ENCODE measurements around the gene ZG16.

The ZG16 gene

GRCh38 chr16:29804020-29804419, 26.0 kb downstream of the ZG16 start:
- DNase-seq (ENCODE audit: low read depth, low spot score), result no peak
- H3K9me3 ChIP-seq (ENCODE audit: insufficient read depth, low read length), result no peaks in the 10 kb centered on the region
- H3K9ac ChIP-seq (ENCODE audit: insufficient read length, low read depth), result peak overlapping the region; percentile 47
- H3K27me3 ChIP-seq (ENCODE audit: insufficient read depth, insufficient read length), result no peaks in the 10 kb centered on the region
- TF ChIP-seq ZNF274 (IDR thresholded peaks at IDR 0.05; ENCODE audit: low read depth, low read length) (no peak), YY1 (IDR thresholded peaks at IDR 0.05; ENCODE audit: insufficient read depth, insufficient read length) (no peak), SUZ12 (IDR thresholded peaks at IDR 0.05; ENCODE audit: extremely low read depth, insufficient read depth, insufficient read length) (no peak)
- peaks cover 77% of the 10 kb centered on the region for H3K36me3 ChIP-seq (ENCODE audit: insufficient read depth, insufficient read length, low read length)
- H3K4me1 ChIP-seq (ENCODE audit: insufficient read depth, insufficient read length), result peaks cover 14% of the 10 kb centered on the region
- H3K4me3 ChIP-seq (ENCODE audit: insufficient read length, low read depth), result peak overlapping the region; percentile 73

- H3K36me3 ChIP-seq (ENCODE audit: insufficient read depth, insufficient read length, low read length), result peaks cover 76% of the 10 kb centered on the region
- H3K27me3 ChIP-seq (ENCODE audit: insufficient read depth, insufficient read length), result no peaks in the 10 kb centered on the region
- H3K9ac ChIP-seq (ENCODE audit: insufficient read length, low read depth), result peak overlapping the region; percentile 94
- no peaks in the 10 kb centered on the region for H3K9me3 ChIP-seq (ENCODE audit: insufficient read depth, low read length)
- DNase-seq (ENCODE audit: low read depth, low spot score), result no peak
- peak overlapping the region; percentile 73 for H3K4me3 ChIP-seq (ENCODE audit: insufficient read length, low read depth)
- H3K4me1 ChIP-seq (ENCODE audit: insufficient read depth, insufficient read length), result peaks cover 19% of the 10 kb centered on the region
- TF ChIP-seq ZNF274 (IDR thresholded peaks at IDR 0.05; ENCODE audit: low read depth, low read length) (no peak), SUZ12 (IDR thresholded peaks at IDR 0.05; ENCODE audit: extremely low read depth, insufficient read depth, insufficient read length) (no peak), YY1 (IDR thresholded peaks at IDR 0.05; ENCODE audit: insufficient read depth, insufficient read length) (no peak)
Observed at GRCh38 chr16:29804455-29805231, 26.6 kb downstream of the ZG16 start.

- H3K27me3 ChIP-seq (ENCODE audit: insufficient read depth, insufficient read length), result no peaks in the 10 kb centered on the region
- DNase-seq (ENCODE audit: low read depth, low spot score), result peak; percentile 96
- H3K9ac ChIP-seq (ENCODE audit: insufficient read length, low read depth), result peak overlapping the region; percentile 94
- TF ChIP-seq ZNF274 (IDR thresholded peaks at IDR 0.05; ENCODE audit: low read depth, low read length), result no peak
- no peak for TF ChIP-seq SUZ12 (IDR thresholded peaks at IDR 0.05; ENCODE audit: extremely low read depth, insufficient read depth, insufficient read length)
- peak; percentile 75 for TF ChIP-seq YY1 (IDR thresholded peaks at IDR 0.05; ENCODE audit: insufficient read depth, insufficient read length)
- no peaks in the 10 kb centered on the region for H3K9me3 ChIP-seq (ENCODE audit: insufficient read depth, low read length)
- peak overlapping the region; percentile 73 for H3K4me3 ChIP-seq (ENCODE audit: insufficient read length, low read depth)
- H3K36me3 ChIP-seq (ENCODE audit: insufficient read depth, insufficient read length, low read length), result peaks cover 77% of the 10 kb centered on the region
- peaks cover 26% of the 10 kb centered on the region for H3K4me1 ChIP-seq (ENCODE audit: insufficient read depth, insufficient read length)
Observed at GRCh38 chr16:29805232-29806098, 27.4 kb downstream of the ZG16 start.

DNA sequence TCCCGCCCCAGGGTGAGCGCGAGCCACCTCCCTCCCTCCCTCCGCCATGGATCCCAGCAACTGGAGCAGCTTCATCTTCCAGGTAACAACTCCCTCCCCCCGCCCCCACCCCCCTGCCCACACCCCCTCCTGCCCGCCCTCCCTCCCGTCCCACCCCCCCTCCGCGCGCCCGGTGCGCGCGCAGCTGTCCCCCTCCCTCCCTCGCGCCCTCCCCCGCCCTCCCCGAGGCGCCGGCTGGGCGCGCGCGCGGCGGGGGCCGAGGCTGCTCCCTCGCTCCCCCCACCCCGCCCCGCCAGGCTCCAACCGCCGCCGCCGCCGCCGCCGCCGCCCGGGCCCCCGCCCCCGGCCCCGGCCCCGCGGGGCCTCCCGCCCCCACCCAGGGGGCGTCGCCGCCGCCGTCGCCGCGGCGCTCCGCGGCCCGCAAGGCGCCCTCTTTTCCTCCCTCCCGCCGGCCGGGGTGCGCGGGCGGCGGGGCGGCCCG, 28.1 kb downstream of the ZG16 start, which contains the start of gene MAZ:
Gene MAZ (plus strand): TSS at position 431 of the 481 bp plus-strand sequence. CDS start 173 bp downstream, outside the sequence.
- peaks cover 73% of the 10 kb centered on the region for H3K36me3 ChIP-seq (ENCODE audit: insufficient read depth, insufficient read length, low read length)

GRCh38 chr16:29806641-29807425, 28.8 kb downstream of the ZG16 start:
- Histone ChIP-seq H3K4me3 (ENCODE audit: insufficient read length, low read depth) (peak overlapping the region; percentile 100), H3K36me3 (ENCODE audit: insufficient read depth, insufficient read length, low read length) (peaks cover 67% of the 10 kb centered on the region), H3K9ac (ENCODE audit: insufficient read length, low read depth) (peak overlapping the region; percentile 100), H3K27me3 (ENCODE audit: insufficient read depth, insufficient read length) (no peaks in the 10 kb centered on the region), H3K9me3 (ENCODE audit: insufficient read depth, low read length) (no peaks in the 10 kb centered on the region), H3K4me1 (ENCODE audit: insufficient read depth, insufficient read length) (peaks cover 26% of the 10 kb centered on the region)
- peak; percentile 60 for DNase-seq (ENCODE audit: low read depth, low spot score)
- TF ChIP-seq ZNF274 (IDR thresholded peaks at IDR 0.05; ENCODE audit: low read depth, low read length) (no peak), SUZ12 (IDR thresholded peaks at IDR 0.05; ENCODE audit: extremely low read depth, insufficient read depth, insufficient read length) (no peak), YY1 (IDR thresholded peaks at IDR 0.05; ENCODE audit: insufficient read depth, insufficient read length) (no peak)

More for the DNA sequence above, 28.1 kb downstream of the ZG16 start, which contains the start of gene MAZ:
- no peaks in the 10 kb centered on the region for H3K27me3 ChIP-seq (ENCODE audit: insufficient read depth, insufficient read length)
- peak within 1 kb of the TSS; percentile 100 for H3K4me3 ChIP-seq (ENCODE audit: insufficient read length, low read depth)
- H3K9me3 ChIP-seq (ENCODE audit: insufficient read depth, low read length), result no peaks in the 10 kb centered on the region
- TF ChIP-seq YY1 (IDR thresholded peaks at IDR 0.05; ENCODE audit: insufficient read depth, insufficient read length), result no peak
- no peak for TF ChIP-seq SUZ12 (IDR thresholded peaks at IDR 0.05; ENCODE audit: extremely low read depth, insufficient read depth, insufficient read length)
- no peak for TF ChIP-seq ZNF274 (IDR thresholded peaks at IDR 0.05; ENCODE audit: low read depth, low read length)
- peak within 1 kb of the TSS; percentile 100 for H3K9ac ChIP-seq (ENCODE audit: insufficient read length, low read depth)
- H3K4me1 ChIP-seq (ENCODE audit: insufficient read depth, insufficient read length), result peaks cover 26% of the 10 kb centered on the region
- no peak for DNase-seq (ENCODE audit: low read depth, low spot score)

- peaks cover 59% of the 10 kb centered on the region for H3K36me3 ChIP-seq (ENCODE audit: insufficient read depth, insufficient read length, low read length)
- H3K4me1 ChIP-seq (ENCODE audit: insufficient read depth, insufficient read length), result peaks cover 26% of the 10 kb centered on the region
Observed at GRCh38 chr16:29807426-29808218, 29.6 kb downstream of the ZG16 start.

More at GRCh38 chr16:29807426-29808218, 29.6 kb downstream of the ZG16 start:
- peak overlapping the region; percentile 100 for H3K9ac ChIP-seq (ENCODE audit: insufficient read length, low read depth)
- peak overlapping the region; percentile 100 for H3K4me3 ChIP-seq (ENCODE audit: insufficient read length, low read depth)
- no peaks in the 10 kb centered on the region for H3K27me3 ChIP-seq (ENCODE audit: insufficient read depth, insufficient read length)
- H3K9me3 ChIP-seq (ENCODE audit: insufficient read depth, low read length), result no peaks in the 10 kb centered on the region
- TF ChIP-seq YY1 (IDR thresholded peaks at IDR 0.05; ENCODE audit: insufficient read depth, insufficient read length) (no peak), SUZ12 (IDR thresholded peaks at IDR 0.05; ENCODE audit: extremely low read depth, insufficient read depth, insufficient read length) (no peak), ZNF274 (IDR thresholded peaks at IDR 0.05; ENCODE audit: low read depth, low read length) (no peak)
- no peak for DNase-seq (ENCODE audit: low read depth, low spot score)

Measured in NT2/D1 (cell line).